ENCODE results near the gene CAPN2.

- no peak for TF ChIP-seq CTCF (IDR thresholded peaks at IDR 0.05; ENCODE audit: insufficient read depth, low read length)
- TF ChIP-seq REST (IDR thresholded peaks at IDR 0.05; ENCODE audit: insufficient replicate concordance, low read depth), result no peak
Measured at GRCh38 chr1:223758734-223759133, 46.4 kb downstream of the CAPN2 start.
